Loucy (cell line): ENCODE data around the gene KRTAP19-2.

Experiments used
- H2AFZ ChIP-seq: fragments of 200-600 bp; sonication (generic); 2 replicates; pipeline ENCODE4 v1.6.0; 2016; ENCODE audit warnings: antibody characterized with exemption, mild to moderate bottlenecking, low read length, moderate library complexity
- H3F3A ChIP-seq: fragments of 200-600 bp; 2 replicates; pipeline ENCODE4 v1.6.0; 2016; ENCODE audit warnings: antibody characterized with exemption, low read depth, mild to moderate bottlenecking
- H3K27me3 ChIP-seq: fragments of 200-600 bp; sonication (generic); 2 replicates; pipeline ENCODE4 v1.6.1; 2014; ENCODE audit warnings: low read length, mild to moderate bottlenecking; ENCODE audit not compliant: insufficient read depth, poor library complexity, severe bottlenecking
- H3K36me3 ChIP-seq: fragments of 200-600 bp; sonication (generic); 2 replicates; pipeline ENCODE4 v1.6.1; 2016; ENCODE audit warnings: low read length; ENCODE audit not compliant: insufficient read depth
- H3K4me1 ChIP-seq: fragments of 200-600 bp; sonication (generic); 2 replicates; pipeline ENCODE4 v1.5.1; 2014; ENCODE audit warnings: low read length, mild to moderate bottlenecking; ENCODE audit not compliant: insufficient read depth, poor library complexity, severe bottlenecking
- H3K4me2 ChIP-seq: fragments of 200-600 bp; sonication (generic); 2 replicates; pipeline ENCODE4 v1.6.0; 2014; ENCODE audit warnings: antibody characterized with exemption, low read length, low read depth, mild to moderate bottlenecking; ENCODE audit not compliant: poor library complexity, severe bottlenecking
- H3K4me3 ChIP-seq: fragments of 200-600 bp; sonication (generic); 2 replicates; pipeline ENCODE4 v1.5.1; 2014; ENCODE audit warnings: low read length, mild to moderate bottlenecking, mixed read lengths; ENCODE audit not compliant: poor library complexity, severe bottlenecking
- H3K79me2 ChIP-seq: fragments of 200-600 bp; sonication (generic); 2 replicates; pipeline ENCODE4 v1.6.1; 2014; ENCODE audit warnings: low read length; ENCODE audit not compliant: insufficient read depth
- H3K9ac ChIP-seq: fragments of 200-600 bp; sonication (generic); 2 replicates; pipeline ENCODE4 v1.6.0; 2014; ENCODE audit warnings: mild to moderate bottlenecking, low read depth, low read length, moderate library complexity; ENCODE audit not compliant: poor library complexity, severe bottlenecking
- H3K9me2 ChIP-seq: fragments of 200-600 bp; sonication (generic); replicated peaks from 2 replicates; pipeline ENCODE4 v1.6.1; 2016; ENCODE audit warnings: low read depth, low read length, mixed read lengths
- H3K9me3 ChIP-seq: fragments of 200-600 bp; sonication (generic); 2 replicates; pipeline ENCODE4 v1.6.1; 2014; ENCODE audit warnings: mild to moderate bottlenecking, antibody characterized with exemption, low read length, low read depth; ENCODE audit not compliant: insufficient read depth
- H4K20me1 ChIP-seq: fragments of 200-600 bp; sonication (generic); 2 replicates; pipeline ENCODE4 v1.6.0; 2014; ENCODE audit warnings: antibody characterized with exemption, low read length, mild to moderate bottlenecking; ENCODE audit not compliant: insufficient read depth, poor library complexity, severe bottlenecking
- EZH2phosphoT487 ChIP-seq: fragments of 200-600 bp; IDR thresholded peaks from 2 replicates; pipeline ENCODE4 v1.6.1; 2018; ENCODE audit warnings: antibody characterized with exemption, mild to moderate bottlenecking, moderate library complexity, borderline replicate concordance
- TF ChIP-seq, protein P1 (sequence below): fragments of 200-600 bp; sonication (generic); conservative IDR thresholded peaks from 2 replicates; pipeline ENCODE4 v1.5.1; 2014; ENCODE audit warnings: mild to moderate bottlenecking, antibody characterized with exemption, low read length

The KRTAP19-2 gene

DNA sequence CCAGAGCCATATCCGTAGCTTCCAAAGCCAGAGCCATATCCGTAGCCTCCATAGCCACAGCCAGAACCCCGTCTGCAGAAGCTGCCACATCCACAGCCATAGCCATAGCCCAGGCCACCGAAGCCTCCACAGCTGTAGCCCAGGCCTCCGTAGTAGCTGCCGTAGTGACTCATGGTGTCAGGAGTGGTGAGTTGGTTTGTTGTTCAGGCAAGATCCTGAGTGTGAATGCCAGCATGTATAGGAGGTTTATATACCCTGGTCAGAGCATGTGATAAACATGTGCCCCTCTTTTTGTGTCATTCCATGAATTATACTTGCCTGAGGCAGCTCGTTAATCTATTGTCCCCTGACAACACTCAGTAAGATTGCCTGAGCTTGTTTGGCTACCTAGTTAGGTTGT, 7.1 kb downstream of the KRTAP19-2 start, which contains the start of gene KRTAP19-1:
KRTAP19-1 (minus strand) TSS at position 223 of the 400 bp plus-strand sequence; CDS start at position 173, 50 bp downstream.
- Histone ChIP-seq H3K79me2 (no peaks in the 10 kb centered on the region), H3K36me3 (no peaks in the 10 kb centered on the region), H3K27me3 (no peaks in the 10 kb centered on the region), H3K4me3 (no peak within 1 kb of the TSS), H3K4me1 (no peaks in the 10 kb centered on the region), H3K9me3 (no peaks in the 10 kb centered on the region), H3F3A (no peaks in the 10 kb centered on the region), H3K9ac (no peak within 1 kb of the TSS), H3K9me2 (no peaks in the 10 kb centered on the region), H4K20me1 (no peaks in the 10 kb centered on the region), H3K4me2 (no peak within 1 kb of the TSS), H2AFZ (no peak within 1 kb of the TSS)
- no peak for TF ChIP-seq EZH2phosphoT487
- TF ChIP-seq, protein P1, sequence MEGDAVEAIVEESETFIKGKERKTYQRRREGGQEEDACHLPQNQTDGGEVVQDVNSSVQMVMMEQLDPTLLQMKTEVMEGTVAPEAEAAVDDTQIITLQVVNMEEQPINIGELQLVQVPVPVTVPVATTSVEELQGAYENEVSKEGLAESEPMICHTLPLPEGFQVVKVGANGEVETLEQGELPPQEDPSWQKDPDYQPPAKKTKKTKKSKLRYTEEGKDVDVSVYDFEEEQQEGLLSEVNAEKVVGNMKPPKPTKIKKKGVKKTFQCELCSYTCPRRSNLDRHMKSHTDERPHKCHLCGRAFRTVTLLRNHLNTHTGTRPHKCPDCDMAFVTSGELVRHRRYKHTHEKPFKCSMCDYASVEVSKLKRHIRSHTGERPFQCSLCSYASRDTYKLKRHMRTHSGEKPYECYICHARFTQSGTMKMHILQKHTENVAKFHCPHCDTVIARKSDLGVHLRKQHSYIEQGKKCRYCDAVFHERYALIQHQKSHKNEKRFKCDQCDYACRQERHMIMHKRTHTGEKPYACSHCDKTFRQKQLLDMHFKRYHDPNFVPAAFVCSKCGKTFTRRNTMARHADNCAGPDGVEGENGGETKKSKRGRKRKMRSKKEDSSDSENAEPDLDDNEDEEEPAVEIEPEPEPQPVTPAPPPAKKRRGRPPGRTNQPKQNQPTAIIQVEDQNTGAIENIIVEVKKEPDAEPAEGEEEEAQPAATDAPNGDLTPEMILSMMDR: no peak

DNA sequence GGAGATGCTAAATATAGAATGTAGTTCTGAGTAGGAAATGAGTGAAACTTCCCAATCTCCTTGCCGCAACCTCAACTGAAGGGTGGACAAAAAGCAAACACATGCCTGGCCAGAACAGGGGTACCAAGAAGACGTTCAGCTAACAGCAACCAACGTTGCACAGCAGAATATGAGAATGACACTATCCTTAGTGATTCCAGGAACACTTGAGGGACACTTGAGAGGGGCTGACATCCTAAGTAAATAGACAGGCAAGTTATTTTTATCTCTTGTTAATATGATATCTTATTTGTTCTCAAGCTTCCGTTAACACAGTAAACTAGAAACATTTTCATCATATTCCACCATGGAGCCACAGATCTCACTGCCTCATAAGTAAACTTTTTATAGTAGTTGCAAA, 8.0 kb downstream of the KRTAP19-2 start:
- Histone ChIP-seq H3F3A (no peaks in the 10 kb centered on the region), H3K9me2 (no peaks in the 10 kb centered on the region), H3K4me3 (no peak overlapping the region), H3K9ac (no peak overlapping the region), H3K36me3 (no peaks in the 10 kb centered on the region), H4K20me1 (no peaks in the 10 kb centered on the region), H3K4me1 (no peaks in the 10 kb centered on the region), H2AFZ (no peak overlapping the region), H3K79me2 (no peaks in the 10 kb centered on the region), H3K27me3 (no peaks in the 10 kb centered on the region), H3K9me3 (no peaks in the 10 kb centered on the region), H3K4me2 (no peak overlapping the region)
- no peak for TF ChIP-seq EZH2phosphoT487
- TF ChIP-seq, protein P1: no peak

DNA sequence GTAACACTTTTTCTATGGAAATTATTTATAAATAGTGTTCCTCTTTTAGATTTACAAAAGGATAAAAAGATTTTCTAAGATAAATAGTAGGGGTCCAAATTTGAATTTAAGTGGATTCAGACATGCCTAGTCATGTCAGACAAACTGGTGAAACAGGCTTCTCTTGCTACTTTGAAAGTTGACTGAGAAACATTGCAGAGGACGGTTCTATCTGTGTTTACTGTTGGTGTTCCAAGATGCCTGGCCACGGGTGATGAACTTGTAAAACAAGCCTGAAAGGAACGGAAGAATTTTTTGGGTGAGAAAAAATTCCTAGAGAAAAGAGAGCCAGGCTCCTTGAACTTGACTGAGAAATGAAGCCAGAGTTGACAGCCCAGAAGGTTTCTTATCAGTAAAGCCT, 9.2 kb downstream of the KRTAP19-2 start:
- Histone ChIP-seq H4K20me1 (no peaks in the 10 kb centered on the region), H3K9me3 (no peaks in the 10 kb centered on the region), H3K4me2 (no peak overlapping the region), H3K4me1 (no peaks in the 10 kb centered on the region), H3K27me3 (no peaks in the 10 kb centered on the region), H3K9ac (no peak overlapping the region), H3K9me2 (no peaks in the 10 kb centered on the region), H2AFZ (no peak overlapping the region), H3F3A (no peaks in the 10 kb centered on the region), H3K79me2 (no peaks in the 10 kb centered on the region), H3K4me3 (no peak overlapping the region), H3K36me3 (no peaks in the 10 kb centered on the region)
- no peak for TF ChIP-seq EZH2phosphoT487
- TF ChIP-seq, protein P1: no peak
